IMR-90 (cell line): Measurements from ENCODE around the gene ACOT2.
"Not testable (repeated sequence)": the region's sequence is repeated elsewhere in the genome, so short reads cannot be mapped to it uniquely, and the experiment has no call there.

Experiments
- BHLHE40 ChIP-seq: fragments of 150-350 bp; IDR thresholded peaks from 2 replicates; pipeline ENCODE4 v1.6.1; 2016; ENCODE audit warnings: mild to moderate bottlenecking, low read depth, low read length
- SMC3 ChIP-seq: fragments of 150-350 bp; IDR thresholded peaks from 2 replicates; pipeline ENCODE4 v1.6.1; 2016; ENCODE audit warnings: low read depth, mild to moderate bottlenecking, antibody characterized with exemption, low read length, moderate library complexity
- USF2 ChIP-seq: fragments of 150-350 bp; IDR thresholded peaks from 2 replicates; pipeline ENCODE4 v1.6.1; 2017; ENCODE audit warnings: mild to moderate bottlenecking, antibody characterized with exemption, low read length, low read depth

DNA sequence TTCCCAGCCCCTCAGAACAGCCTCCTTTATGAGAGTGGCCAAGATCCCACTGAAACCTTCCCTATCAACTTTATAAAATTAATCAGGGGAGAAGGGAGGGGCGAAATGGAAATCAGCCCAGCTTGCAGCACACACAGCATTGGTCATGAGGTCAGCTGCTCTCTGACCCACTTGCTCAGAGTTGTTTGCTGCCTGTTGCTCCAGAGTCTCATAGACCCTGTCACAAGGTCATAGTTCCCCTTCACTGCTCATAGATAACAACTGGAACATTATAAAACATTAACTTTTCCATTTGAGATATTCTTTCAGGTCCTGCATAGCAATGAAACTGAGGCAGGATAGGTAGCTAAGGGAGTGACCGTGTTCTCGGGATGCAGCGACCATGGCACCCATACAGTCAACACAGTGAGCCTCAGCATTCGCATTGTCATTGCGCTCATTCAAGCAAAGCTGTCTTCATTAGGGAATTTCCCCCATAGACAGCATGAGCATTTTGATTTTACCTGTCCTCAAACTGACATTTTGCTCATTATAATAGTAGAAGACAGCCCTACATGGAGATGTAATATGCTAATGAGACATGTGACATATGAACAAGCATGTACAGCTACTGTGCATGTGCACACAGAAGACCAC is 19.0 kb upstream of the ACOT2 start:
- not testable (repeated sequence) for TF ChIP-seq USF2, BHLHE40, SMC3
